NCI-H146 treated with DMSO at 0.1 percent for 48 hours (cell line): Measurements from ENCODE around the gene WDR62.

Source experiments
- DNase-seq: peaks from one replicate; lab custom pipeline; 2025; ENCODE audit not compliant: unreplicated experiment; lab: John Stamatoyannopoulos, UW

Gene WDR62

DNA sequence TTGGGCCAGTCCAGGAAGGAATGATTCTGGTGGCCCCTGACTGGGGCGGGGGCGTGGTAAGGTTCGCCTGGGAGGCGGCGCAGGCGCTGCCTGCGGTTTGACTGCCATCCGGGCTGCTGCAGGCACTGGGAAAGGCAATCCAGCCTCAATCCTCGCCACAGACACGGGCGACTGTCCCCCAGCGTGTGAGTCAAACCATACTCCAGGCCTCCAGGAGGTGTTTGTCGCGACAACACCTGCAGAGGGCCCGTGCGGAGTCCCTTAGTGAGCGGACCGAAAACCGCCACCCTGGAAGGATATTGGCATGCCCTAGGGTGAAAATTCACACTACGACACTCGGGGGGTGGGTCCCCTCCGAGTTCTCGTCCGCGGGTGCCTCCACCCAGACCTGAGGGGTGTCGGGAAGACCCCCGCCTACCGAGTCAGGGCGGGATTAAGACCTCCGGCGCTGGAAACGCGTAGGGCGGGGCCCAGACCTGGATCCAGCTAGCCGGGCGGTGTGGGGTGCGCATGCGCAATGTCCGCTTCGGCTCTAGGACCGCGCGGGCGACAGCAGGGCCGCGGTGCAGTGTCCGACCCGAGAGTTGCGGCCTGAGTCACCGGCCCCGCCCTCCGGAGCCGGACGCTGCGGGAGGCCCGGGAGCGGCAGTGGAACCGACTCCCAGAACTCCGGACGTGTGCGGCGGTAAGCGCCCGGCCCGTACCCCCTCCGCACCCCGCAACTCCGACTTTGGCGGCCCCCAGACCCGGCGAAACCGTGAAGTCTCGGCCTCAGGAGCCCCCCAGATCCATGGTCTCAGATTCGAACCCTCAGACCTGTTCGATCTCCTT lies 85.0 kb downstream of the WDR62 start, which contains the start of gene CAPNS1:
TSS of gene CAPNS1 (plus strand) at position 594 of the 831 bp plus-strand sequence. CDS start 946 bp downstream, outside the sequence.
- DNase-seq, result peak; percentile 97

DNA sequence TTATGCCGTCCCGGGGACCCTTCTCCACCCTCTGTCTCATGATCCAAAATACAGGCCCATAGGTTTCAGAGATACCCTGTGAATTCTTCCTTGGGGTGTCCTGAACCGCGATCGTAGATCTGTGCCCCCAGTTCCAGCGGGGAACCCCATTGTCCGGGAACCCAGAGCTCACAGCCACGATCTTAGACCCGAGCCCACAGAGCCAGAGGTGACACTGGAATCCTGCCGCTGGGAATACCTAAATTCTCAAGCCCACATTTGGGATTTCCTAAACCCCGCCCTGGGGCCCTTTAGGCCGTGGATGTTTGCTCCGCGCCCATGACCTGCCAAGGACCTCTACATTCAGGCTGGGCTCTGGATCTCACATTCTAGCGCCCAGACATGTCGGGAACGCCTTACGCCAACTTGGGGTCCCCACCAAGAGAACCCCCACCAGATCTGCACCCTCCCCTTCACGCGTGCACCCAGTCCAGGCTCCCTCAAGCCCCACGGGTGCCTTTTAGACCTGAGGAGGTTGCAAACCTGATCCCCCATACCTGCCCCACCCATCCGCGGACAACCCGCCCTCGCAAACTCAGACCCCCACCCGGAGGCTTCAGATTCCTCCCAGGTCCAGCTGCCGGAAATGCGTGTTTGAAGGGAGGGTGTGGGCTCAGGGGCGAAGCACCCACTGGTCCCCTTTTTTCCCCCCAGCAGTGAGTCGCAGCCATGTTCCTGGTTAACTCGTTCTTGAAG lies 85.8 kb downstream of the WDR62 start:
- peak; percentile 69 for DNase-seq

DNA sequence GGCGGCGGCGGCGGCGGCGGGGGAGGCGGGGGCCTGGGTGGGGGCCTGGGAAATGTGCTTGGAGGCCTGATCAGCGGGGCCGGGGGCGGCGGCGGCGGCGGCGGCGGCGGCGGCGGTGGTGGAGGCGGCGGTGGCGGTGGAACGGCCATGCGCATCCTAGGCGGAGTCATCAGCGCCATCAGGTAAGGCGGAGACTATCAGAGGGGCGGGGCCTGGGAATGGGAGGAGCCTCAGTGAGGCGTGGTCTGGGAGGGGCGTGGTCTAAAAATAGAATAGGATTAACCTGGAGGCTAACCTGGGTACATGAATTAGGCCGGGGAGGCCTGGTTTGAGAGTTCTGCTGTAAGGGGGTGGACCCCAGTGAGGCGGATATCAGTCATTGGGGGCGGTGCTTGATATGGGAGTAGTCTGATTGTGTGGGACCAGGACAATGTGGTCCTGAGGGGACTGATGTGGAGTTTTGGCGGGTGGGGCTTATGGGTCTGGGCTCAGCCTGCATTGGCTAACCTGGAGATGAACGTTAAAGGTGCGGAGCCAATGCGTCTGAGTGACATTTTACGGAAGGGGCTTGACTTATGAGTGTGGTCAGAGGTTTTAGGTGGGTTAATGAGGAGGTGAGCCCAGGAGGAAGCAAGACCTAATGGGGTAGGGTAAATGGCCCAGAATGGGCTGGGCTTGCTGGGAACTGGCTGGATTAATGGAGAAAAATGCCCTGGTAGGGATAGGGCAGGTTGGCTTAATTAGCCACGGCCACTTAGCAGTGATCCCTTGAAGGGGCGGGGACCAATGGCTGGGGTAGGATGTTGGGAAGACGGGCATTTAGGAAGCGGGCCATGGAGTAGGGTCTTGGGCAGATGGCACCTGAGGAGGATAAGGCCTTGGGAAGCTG lies 86.6 kb downstream of the WDR62 start:
- DNase-seq, result peak; percentile 76

DNA sequence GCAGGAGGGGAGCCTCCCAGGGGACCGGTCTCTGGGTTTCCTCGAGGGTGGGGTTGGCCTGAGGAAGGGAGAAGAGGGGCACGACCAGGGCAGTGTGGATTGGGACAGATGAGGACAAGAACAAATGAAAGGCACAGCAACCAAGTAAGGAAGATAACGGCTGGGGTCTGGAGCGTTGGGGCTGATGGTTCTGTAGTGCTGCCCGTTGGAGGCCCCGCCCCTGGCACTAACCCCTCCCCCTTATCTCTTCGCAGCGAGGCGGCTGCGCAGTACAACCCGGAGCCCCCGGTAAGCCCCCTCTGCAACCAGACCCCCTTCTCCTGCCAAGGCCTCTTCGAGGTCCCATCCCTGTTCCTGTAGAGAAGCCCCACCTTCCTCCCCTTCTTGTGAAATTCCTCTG lies 87.3 kb downstream of the WDR62 start:
- DNase-seq, result no peak

DNA sequence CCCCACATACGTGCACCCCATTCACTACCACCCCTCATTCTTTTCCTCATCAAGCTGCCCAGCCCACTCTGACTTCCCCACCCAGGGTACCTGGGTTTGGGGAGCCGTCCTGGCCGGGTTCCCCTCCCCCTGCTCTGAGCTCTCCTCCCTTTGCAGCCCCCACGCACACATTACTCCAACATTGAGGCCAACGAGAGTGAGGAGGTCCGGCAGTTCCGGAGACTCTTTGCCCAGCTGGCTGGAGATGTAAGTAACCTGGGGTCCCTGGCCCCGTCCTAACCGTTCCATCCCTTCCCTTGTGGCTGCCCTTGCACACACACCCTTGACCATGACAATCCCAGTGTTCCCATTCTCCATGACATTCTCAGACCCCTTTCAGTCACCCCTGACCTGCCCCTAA lies 87.8 kb downstream of the WDR62 start:
- no peak for DNase-seq

DNA sequence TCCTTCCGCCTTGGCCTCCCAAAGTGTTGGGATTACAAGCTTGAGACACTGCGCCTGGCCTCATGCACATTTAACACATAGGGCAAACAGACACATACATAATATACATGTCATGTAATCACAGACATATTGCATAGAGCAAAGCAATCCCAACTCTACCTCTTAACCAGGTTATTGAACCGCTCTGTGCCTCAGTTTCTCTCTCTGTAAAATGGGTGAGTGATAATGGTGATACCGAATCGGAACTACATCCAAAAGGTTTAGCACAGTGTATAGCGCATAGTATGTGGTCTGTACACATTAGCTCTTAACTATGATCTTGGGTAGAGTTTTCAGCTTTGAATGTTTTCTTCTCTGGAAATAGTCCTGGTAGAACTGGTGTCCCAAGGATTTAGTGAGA lies 89.9 kb downstream of the WDR62 start:
- no peak for DNase-seq

DNA sequence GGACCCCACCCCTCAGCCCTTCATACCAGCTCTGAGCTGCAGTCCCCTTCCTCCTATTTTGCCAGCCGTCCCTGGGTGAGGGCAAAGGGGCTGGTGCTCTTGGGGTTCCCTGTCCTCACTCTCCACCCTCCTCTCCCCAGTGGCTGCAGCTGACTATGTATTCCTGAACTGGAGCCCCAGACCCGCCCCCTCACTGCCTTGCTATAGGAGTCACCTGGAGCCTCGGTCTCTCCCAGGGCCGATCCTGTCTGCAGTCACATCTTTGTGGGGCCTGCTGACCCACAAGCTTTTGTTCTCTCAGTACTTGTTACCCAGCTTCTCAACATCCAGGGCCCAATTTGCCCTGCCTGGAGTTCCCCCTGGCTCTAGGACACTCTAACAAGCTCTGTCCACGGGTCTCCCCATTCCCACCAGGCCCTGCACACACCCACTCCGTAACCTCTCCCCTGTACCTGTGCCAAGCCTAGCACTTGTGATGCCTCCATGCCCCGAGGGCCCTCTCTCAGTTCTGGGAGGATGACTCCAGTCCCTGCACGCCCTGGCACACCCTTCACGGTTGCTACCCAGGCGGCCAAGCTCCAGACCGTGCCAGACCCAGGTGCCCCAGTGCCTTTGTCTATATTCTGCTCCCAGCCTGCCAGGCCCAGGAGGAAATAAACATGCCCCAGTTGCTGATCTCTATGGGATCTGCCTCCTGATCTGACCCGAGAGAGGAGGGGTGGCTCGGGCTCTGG lies 95.1 kb downstream of the WDR62 start:
- no peak for DNase-seq

DNA sequence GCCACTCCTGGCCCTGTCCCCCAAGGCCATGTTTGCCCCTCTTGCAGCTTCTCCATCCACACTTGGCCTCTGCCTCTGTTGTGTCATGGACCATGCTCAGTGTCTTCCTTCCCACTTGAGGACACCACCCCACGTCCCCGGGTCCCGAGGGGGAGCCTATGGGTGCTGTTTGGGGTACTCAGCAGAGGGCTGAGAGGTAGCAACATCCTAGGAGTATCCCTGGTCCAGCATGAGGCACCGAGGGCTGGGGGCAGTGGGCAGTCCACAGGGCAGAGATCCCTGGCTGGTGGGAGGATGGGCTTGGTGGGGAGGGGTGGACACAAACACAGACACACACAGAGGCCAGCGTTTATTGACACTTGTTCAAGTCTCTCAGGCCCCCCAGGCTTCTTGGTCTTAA lies 95.9 kb downstream of the WDR62 start:
- no peak for DNase-seq

DNA sequence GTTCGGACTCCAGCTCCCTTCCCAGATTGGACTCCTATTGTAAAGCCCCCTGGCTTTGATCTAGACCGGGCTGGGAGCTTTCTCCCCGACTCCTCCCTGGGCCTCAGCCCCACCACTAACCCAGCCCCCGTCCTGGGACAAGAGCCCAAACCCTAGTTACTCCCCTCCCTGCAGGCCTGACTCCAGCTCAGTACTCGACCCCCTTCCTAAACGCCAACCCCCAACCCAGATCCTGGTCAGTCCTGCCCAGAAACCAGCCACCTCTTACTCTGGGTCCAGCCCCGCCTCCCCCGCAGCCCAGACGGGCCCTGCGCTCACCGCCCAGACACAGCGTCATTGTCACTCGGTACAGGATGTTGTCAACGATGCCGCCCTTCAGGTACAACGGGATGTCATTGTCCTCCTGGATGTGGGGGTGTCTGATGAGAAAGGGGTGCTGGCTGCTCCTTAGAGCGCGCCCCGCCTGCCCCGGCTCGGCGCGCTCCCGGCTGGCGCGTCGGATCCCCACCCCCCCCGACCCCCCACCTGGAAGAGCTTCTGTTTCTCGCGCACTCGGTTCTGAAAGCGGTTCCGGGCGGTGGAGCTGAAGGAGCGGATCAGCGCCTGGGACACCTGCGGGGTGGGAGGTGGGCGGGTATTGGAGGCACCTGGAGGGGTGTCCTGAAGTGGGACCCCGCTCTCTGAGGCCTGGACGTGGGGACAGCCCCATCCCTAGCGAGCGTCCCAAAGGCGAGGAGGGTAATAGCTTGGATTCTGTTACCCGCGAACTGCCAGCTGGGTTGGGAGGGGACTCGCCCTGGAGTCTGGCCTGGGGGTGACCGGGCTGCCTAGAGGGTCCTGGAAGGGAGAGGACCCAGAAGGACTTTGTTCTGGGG lies 96.7 kb downstream of the WDR62 start:
- DNase-seq, result no peak

DNA sequence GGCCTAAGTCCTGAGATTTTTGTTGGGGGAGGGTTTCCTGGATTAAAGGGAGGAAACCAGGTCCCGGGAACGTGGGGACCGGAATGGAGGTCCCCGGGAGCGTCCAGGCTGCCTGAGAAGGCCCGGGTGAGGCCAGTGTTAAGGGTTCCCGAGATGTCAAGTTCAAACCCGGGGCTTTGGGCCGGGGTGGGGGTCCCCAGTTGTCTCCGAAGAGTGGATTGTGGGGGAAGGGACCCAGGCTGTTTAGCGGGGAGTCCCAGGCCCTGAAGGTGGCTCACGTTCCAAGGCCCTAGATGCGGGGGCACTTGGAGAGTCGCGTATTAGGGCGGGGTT lies 97.3 kb downstream of the WDR62 start:
- no peak for DNase-seq

DNA sequence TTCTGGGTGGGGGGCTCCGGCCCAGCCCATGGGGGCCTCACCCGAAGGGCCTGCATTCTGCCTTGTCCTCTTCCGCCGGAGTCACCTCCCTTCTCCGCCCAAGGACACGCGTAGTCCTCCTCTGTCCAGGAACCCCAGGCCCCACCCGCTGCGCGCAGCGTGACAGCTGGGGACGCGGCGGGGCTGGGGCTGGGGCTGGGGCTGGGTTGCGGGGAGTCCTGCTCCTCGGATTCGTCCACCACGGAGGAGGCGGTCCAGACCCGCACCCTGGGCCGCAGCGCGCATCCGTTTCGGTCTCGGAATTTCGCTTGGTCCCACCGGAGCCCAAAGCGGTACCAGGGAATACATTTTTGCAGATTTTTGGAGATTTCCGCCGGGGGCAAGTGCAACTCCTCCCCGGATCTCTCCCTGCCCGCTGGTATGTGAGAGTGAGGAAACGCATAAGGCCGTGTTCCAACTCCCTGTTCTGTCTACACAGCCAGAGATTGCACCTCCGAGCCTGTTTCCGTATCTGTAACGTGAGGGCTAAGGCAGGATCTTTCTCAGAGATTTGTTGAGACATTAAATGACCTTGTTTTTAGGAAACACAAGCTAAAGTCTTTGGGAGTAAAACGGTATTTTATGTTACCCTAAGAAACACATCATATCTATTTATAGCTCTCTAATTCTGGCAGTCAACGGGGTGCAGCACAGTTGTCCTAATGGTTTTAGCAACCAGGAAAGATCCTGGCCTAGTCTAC lies 97.8 kb downstream of the WDR62 start, which contains the start of gene COX7A1:
TSS of gene COX7A1 (minus strand) at position 96 of the 740 bp plus-strand sequence. CDS start at position 56, 40 bp downstream.
- no peak for DNase-seq

DNA sequence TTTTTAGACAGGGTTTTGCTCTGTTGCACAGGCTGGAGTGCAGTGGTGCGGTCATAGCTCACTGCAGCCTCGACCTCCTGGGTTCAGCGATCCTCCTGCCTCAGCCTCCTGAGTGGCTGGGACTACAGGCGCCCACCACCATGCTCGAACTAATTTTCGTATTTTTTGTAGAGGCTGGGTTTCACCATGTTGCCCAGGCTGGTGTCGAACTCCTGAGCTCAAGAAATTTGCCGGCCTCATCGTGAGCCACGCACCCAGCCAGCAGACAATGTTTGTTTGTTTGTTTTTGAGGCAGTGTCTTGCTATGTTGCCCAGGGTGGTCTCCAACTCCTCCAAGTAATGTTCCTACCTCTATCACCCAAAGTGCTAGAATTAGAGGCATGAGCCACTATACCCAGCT lies 98.4 kb downstream of the WDR62 start:
- DNase-seq, result no peak
